NCI-H748 (cell line): ENCODE results near the gene DRC7.
"Not testable (repeated sequence)": the region's sequence is repeated elsewhere in the genome, so short reads cannot be mapped to it uniquely, and the experiment has no call there.

Experiments
- DNase-seq: peaks from one replicate; lab custom pipeline; 2025; ENCODE audit not compliant: unreplicated experiment; lab: John Stamatoyannopoulos, UW

DRC7 gene

GRCh38 chr16:57711346-57711745, 16.7 kb downstream of the DRC7 start:
- DNase-seq: no peak

- no peak for DNase-seq
These were observed 17.4 kb downstream of the DRC7 start for GRCh38 chr16:57711993-57712392.

DNA sequence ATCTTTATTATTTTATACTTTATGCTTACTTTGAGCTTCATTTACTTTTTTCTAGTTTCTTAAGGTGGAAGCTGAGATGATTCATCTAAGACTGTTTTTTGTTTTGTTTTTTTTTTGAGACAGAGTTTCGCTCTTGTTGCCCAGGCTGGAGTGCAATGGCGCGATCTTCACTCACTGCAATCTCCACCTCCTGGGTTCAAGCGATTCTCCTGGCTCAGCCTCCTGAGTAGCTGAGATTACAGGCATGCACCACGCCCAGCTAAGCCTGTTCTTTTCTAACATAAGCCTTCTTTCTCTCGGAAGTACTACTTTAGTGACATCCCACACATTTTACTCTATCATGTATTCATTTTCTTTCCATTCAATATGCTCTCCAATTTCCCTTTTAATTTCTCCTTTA, 18.0 kb downstream of the DRC7 start:
- not testable (repeated sequence) for DNase-seq

- DNase-seq: no peak
These were observed 19.0 kb downstream of the DRC7 start for GRCh38 chr16:57713596-57713995.

DNA sequence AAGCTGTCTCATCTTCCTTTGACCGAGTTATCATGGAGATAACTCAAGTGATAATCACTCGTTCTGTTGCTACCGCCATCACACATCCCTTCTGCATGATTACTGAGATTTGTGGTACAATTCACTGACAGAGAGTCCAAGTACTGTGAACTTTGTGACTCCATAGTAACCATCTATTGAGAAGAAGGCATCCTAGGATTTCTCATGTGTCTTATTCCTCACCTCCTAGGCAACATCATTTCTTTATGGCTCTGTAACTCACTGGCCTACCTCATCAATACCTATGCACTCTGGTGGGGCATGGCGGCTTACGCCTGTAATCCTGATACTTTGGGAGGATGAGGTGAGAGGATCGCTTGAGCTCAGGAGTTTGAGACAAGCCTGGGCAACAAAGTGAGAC, 19.4 kb downstream of the DRC7 start:
- no peak for DNase-seq

DNA sequence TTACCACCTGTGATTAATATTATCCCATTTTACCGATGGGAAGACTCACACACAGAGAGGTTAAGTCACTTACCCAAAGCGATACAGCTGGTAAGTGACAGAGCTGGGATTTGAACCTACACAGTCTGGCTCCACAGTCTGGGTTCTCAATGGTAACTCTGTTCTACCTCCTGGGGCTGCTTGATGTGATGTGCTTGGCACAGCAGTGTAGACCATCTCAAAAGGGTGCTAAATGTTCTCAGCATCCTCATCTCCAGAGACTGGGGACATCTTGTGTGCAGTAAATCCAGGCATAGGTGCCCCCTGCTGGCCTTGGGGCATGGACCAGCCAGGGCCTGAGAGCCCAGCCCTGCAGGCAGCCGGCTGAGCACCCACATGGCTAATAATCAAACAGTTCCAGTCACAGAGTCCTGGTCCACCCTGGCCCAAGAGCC, 25.6 kb downstream of the DRC7 start:
- DNase-seq: peak; percentile 3

DNA sequence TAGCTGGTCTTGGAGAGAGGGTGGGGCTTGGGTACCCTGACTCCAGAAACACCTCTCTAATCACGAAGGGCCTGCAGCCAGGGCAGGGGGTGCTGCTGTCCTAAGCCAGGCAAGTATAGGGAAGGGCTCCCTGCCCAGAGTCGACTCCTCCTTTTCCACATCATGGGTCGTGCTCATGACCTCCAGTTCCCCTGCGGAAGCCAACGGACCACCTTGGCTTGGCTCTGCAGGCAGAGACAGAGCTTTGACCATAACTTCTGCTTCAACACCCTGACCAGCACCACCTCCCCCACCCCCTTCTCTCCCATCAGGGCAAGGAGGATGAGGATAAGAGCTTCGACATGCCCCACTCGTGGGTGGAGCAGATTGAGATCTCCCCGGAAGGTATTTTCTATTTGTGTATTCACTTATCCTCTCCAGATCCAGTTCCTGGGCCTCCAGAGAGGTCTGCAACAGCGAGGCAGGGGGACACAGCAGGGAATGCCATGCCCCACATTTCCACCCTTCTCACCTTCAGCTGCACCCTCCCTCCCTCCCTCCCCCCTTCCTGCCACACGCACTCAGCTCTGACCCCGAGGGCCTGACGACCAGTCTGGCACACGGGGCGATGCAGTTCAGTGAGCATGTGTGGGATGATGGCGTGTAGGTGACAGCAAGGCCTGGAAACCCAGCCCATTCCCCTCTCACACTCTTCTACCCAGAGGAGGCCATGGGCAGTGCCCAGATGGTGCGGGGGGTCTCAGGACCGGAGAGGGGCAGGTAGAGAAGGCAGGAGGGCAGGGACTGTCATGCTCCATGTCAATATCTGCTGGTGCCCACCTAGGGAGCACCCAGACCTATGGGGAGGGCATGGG, 27.0 kb downstream of the DRC7 start:
- no peak for DNase-seq

- DNase-seq: no peak
These were observed 27.5 kb downstream of the DRC7 start for GRCh38 chr16:57722210-57722499.

DNA sequence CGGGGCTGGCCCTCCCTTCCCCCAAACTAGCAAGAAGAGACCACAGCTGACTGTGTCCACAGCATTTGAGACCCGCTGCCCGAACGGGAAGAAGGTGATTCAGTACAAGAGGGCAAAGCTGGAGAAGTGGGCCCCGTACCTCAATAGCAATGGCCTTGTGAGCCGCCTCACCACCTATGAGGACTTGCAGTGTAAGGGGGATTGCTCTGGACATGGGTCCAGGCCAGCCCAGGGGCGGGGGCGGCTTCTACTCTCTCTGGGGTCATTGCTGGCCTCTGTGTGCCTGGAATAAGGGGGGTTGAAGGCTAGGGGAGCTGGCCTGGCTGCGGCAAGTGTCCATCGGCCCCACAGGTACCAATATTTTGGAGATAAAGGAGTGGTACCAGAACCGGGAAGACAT, 28.0 kb downstream of the DRC7 start:
- DNase-seq: no peak

DNA sequence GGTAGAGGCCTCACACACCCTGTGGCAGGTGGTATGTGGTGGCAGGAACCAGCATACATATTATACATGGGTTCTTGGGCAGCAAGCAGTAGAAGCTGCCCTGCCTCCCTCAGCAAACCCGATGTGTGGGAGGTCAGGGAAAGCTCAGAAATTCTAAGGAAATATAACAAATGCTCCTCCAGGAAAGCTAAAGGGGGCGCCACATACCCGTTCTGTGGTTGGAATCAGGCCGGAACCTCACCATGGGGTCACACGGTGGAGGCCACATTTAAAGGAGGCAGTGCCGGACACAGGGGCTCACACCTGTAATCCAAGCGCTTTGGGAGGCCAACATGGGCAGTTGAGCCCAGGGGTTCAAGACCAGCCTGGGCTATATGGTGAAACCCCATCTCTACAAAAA, 28.6 kb downstream of the DRC7 start:
- no peak for DNase-seq

DNA sequence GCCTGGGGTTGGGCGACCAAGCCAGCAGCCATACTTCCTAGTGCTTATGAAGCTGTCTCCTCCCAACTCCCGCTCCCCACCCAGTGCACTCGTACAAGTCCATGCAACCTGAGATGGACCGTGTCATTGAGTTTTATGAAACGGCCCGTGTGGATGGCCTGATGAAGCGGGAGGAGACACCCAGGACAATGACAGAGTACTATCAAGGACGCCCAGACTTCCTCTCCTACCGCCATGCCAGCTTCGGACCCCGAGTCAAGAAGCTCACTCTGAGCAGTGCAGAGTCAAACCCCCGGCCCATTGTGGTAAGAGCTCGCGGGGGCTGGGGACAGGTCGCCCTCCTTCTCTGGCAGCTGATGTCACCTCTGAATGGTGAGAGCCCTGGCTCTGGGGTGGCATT, 29.9 kb downstream of the DRC7 start:
- DNase-seq: no peak

DNA sequence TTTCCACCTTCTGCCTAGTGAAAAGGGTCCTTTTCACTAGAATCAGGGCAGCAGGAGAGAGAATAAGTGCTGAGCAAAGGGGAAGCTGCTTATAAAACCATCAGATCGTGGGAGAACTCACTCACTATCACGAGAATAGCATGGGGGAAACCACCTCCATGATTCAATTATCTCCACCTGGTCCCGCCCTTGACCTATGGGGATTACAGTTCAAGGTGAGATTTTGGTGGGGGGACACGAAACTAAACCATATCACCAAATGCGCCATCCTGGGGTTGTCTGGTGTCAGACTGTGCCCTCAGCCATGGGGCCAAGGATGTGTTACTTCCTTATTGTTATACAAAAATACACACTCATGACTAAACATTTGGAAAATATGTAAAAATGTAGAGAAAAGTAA, 30.5 kb downstream of the DRC7 start:
- no peak for DNase-seq

- DNase-seq: peak; percentile 38
These were observed 30.9 kb downstream of the DRC7 start for GRCh38 chr16:57725554-57725953.

GRCh38 chr16:57725976-57726375, 31.4 kb downstream of the DRC7 start:
- no peak for DNase-seq

GRCh38 chr16:57726433-57726947, 31.9 kb downstream of the DRC7 start:
- DNase-seq: no peak

DNA sequence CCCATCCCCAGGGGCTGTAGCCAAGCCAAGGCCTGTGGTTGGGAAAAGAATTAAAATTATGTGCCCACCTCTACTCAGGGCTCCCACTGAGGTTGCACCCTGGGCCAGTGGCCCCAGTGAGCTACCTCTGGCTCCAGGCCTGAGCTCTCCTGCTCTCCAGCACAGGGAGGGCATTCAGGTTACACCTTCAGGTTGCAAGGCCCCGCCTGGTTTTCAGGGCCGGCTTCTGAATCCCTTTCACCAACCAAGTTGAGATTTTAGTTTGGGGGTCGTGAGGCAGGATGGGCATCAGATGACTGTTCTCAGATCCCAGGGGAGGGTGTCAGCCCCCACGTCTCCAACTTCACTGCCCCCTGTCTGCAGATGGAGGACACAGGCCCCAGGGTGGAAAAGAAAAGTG, 33.0 kb downstream of the DRC7 start:
- DNase-seq: no peak

DNA sequence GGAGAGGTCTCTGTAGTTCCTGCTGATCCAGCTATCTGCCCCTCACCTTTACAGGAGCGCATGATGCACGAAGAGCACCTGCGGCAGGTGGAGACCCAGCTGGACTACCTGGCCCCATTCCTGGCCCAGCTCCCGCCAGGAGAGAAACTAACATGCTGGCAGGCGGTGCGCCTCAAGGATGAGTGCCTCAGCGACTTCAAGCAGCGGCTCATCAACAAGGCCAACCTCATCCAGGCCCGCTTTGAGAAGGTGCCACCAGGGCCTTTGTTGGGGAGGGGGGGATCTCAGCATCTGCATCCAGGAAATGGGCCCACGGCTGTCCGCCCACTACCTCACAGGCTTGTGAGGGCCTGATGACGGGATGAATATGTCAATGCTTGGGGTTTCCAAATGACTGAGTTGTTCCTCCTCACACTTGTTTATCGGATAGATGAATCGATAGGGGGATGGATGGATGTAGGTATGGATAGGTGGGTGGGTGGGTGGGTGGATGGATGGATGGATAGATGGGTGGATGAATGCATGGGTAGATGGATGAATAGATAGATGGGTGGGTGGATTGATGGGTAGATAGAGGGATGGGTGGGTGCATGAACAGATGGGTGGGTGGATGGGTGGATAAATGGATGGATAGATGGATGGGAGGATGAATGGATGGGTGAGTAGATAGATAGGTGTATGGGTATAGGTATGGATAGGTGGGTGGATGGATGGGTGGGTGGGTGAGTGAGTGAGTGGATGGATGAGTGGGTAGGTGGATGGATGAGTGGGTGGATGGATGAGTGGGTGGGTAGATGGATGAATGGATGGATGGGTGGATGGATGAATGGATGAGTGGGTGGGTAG, 34.0 kb downstream of the DRC7 start:
- DNase-seq: no peak

- no peak for DNase-seq
These were observed 34.5 kb downstream of the DRC7 start for GRCh38 chr16:57729182-57729484.

DNA sequence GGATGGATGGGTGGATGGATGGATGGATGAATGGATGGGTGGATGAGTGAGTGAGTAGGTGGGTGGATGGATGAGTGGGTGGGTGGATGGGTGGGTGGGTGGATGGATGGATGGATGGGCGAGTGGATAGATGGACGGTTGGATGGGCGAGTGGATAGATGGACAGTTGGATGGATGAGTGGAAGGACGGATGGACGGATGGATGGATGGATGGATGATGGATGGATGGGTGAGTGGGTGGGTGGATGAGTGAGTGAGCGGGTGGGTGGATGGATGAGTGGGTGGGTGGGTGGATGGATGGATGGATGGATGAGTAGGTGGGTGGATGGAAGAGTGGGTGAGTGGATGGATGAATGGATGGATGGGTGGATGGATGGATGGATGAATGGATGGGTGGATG, 35.2 kb downstream of the DRC7 start:
- DNase-seq: not testable (repeated sequence)

- peak; percentile 17 for DNase-seq
These were observed 36.4 kb downstream of the DRC7 start for GRCh38 chr16:57730771-57731730.

DNA sequence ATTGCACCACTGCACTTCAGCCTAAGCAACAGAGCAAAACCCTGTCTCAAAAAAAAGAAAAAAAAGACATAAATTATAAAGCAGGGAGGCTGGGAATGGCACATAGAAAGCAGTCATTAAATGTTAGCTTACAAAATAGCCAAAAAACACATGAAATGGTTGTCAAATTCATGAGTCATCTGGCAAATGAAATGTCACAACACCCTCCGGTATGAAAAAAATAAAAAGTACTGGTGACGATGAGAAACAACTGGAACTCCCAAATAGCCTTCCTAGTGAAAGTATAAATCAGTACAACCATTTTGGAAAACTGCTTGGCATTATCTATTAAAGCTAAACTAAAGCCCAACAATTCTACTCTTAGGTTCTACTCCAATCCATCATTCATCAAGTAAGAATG, 37.4 kb downstream of the DRC7 start:
- DNase-seq: no peak
